ENCODE results near the gene HCAR3. TPM values are rescaled to one million over a fixed set of nuclear protein-coding genes. Genes with fewer than 3 reads are reported as not detected.
"Not testable (repeated sequence)": the region's sequence is repeated elsewhere in the genome, so short reads cannot be mapped to it uniquely, and the experiment has no call there.

Gene HCAR3
- polyA plus RNA-seq (ENCODE audit: insufficient read length): 0.28 TPM

GRCh38 chr12:122716658-122717057, at the start of gene HCAR3:
TSS of gene HCAR3 (minus strand) at chr12:122716811. CDS start at chr12:122716737, 74 bp downstream.
- DNase-seq: not testable (repeated sequence)

- no peak for DNase-seq
These were observed 41.0 kb upstream of the HCAR3 start for GRCh38 chr12:122757568-122757967.

GRCh38 chr12:122754790-122755189, 38.2 kb upstream of the HCAR3 start:
- no peak for DNase-seq

GRCh38 chr12:122753319-122753650, 36.7 kb upstream of the HCAR3 start:
- no peak for DNase-seq

- peak; percentile 98 for DNase-seq
These were observed 36.1 kb upstream of the HCAR3 start, which contains the start of gene DENR for GRCh38 chr12:122752464-122753318. TSS of gene DENR (plus strand) at chr12:122752824. CDS start at chr12:122753702, 878 bp downstream.

GRCh38 chr12:122750781-122751515, 34.3 kb upstream of the HCAR3 start:
- not testable (repeated sequence) for DNase-seq

GRCh38 chr12:122749569-122750332, 33.1 kb upstream of the HCAR3 start:
- no peak for DNase-seq

- DNase-seq: no peak
These were observed 30.9 kb upstream of the HCAR3 start for GRCh38 chr12:122747224-122748135.

- peak; percentile 14 for DNase-seq
These were observed 27.4 kb upstream of the HCAR3 start for GRCh38 chr12:122743895-122744525.

- no peak for DNase-seq
These were observed 23.7 kb upstream of the HCAR3 start for GRCh38 chr12:122740351-122740750.

- no peak for DNase-seq
These were observed 22.0 kb upstream of the HCAR3 start for GRCh38 chr12:122738571-122738970.

- no peak for DNase-seq
These were observed 16.0 kb upstream of the HCAR3 start for GRCh38 chr12:122732611-122733010.

GRCh38 chr12:122732170-122732569, 15.6 kb upstream of the HCAR3 start:
- no peak for DNase-seq

GRCh38 chr12:122730215-122731014, 13.8 kb upstream of the HCAR3 start, which contains the start of gene HCAR1:
TSS of gene HCAR1 (minus strand) at chr12:122730844. CDS start at chr12:122730339, 505 bp downstream.
- DNase-seq: no peak

GRCh38 chr12:122729583-122730214, 13.1 kb upstream of the HCAR3 start:
- no peak for DNase-seq

- DNase-seq: no peak
These were observed 9.5 kb upstream of the HCAR3 start for GRCh38 chr12:122726080-122726558.

- no peak for DNase-seq
These were observed 9.0 kb upstream of the HCAR3 start for GRCh38 chr12:122725452-122726079.

GRCh38 chr12:122724641-122725243, 8.1 kb upstream of the HCAR3 start:
- no peak for DNase-seq

- DNase-seq: no peak
These were observed 5.8 kb upstream of the HCAR3 start for GRCh38 chr12:122722387-122722786.
